GM19324 (cell line): Measurements from ENCODE around the gene ACOT13.
"Not testable (repeated sequence)": the region's sequence is repeated elsewhere in the genome, so short reads cannot be mapped to it uniquely, and the experiment has no call there.

Experiments
- ATAC-seq: cut with Tn5 transposase; IDR thresholded peaks from one replicate; pipeline ENCODE4 v1.9.1; 2021; ENCODE audit warnings: mild to moderate bottlenecking, moderate library complexity; ENCODE audit not compliant: unreplicated experiment, low FRiP score

Gene ACOT13

DNA sequence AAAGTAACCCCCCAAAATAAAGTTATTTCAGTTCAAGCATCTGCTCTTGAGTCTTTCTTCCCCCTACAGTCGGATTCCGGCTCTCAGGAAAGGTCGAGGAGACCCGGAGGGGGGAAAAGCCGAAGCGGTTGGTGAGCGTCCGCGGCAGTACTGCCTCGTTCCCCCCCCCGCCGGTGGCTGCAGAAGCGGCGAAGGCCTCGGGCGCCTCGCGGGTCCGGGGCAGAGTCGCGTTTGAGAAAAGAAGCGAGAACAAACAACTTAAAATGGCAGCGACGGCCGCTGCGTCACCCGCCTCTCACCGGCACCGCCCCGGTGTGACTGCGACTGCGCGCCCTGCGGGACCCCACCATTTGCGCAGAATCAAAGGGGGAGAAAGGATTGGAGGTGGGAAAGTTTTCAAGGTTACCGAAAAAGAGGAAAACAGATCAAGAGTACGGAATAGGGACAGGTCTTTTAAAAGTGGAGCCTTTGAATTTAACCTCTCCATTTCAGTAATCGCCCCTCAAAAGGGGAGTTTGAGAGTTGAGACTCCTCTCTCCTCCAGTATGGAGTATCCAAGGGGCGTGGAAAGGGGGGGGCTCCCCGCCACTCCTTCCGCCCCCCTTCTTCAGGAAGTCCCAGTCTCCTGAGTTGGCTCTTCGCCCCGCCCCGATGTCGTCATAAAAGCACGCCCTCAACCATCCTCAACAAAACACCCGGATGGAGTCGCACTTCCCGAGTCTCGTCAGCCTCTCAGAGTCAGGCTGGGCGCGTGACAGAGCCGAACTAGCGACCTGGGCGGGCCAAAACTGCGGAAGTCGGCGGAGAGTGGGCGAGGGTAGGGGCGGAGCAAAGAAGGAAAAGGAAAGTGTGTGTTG, 54.0 kb downstream of the ACOT13 start:
- ATAC-seq, result peak; percentile 91

DNA sequence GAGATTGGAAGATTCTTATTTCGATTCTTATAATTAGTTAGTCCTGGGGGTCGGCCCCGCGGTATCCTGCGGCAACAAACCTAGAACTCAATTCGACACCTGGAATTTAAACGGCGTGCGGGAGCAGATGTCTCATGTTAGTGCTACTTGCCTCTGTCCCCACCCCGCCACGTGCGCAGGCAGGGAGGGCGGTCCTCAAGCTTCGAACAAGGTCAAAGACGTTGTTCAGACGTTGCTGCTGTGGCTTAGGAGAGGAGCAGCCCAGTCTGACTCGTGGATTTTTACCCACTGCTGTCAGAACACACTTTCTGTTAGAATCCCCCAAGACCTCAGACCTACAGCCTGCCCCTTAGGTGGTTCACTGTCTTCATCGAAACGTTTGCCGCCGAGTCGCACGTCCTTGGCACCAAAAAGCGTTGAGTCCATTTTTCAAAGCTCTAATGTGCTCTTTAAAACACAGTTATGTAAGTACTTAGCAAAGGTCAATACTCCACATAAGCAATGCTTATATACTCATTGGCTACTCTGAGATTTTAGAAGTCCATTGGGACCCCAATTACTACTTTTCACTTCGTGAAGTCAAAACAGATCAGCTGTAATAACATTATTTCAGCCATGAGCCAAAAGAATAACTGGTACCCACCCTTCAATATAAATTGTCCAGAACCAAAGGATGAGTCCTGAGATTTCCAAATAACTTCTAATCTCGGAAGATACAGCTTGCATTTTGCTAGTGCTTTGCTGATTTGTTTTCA, 54.8 kb downstream of the ACOT13 start:
- peak; percentile 32 for ATAC-seq

GRCh38 chr6:24723270-24723669, 56.4 kb downstream of the ACOT13 start:
- no peak for ATAC-seq

GRCh38 chr6:24730653-24731052, 63.8 kb downstream of the ACOT13 start:
- not testable (repeated sequence) for ATAC-seq

DNA sequence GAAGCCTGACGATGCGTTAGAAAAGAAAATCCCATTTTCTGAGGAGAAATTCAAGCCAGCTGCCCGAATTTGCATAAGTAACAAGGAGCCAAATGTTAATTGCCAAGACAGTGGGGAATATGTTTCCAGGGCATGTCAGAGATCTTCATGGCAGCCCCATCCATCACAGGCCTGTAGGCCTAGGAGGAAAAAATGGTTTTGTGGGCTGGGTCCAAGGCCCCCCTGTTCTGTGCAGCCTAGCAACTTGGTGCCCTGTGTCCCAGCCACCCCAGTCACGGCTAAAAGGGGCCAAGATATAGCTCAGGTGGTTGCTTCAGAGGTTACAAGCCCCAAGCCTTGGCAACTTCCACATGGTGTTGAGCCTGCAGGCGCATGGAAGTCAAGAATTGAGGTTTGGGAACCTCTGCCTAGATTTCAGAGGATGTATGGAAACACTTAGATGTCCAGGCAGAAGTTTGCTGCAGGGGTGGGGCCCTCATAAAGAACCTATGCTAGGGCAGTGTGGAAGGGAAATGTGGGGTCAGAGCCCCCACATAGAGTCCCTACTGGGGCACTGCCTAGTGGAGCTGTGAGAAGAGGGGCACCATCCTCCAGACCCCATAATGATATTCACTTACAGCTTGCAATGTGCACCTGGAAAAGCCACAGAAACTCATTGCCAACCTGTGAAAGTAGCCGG, 64.7 kb downstream of the ACOT13 start:
- not testable (repeated sequence) for ATAC-seq

GRCh38 chr6:24734166-24734565, 67.3 kb downstream of the ACOT13 start:
- ATAC-seq, result no peak

- ATAC-seq, result not testable (repeated sequence)
These were observed 67.8 kb downstream of the ACOT13 start for GRCh38 chr6:24734710-24735109.

DNA sequence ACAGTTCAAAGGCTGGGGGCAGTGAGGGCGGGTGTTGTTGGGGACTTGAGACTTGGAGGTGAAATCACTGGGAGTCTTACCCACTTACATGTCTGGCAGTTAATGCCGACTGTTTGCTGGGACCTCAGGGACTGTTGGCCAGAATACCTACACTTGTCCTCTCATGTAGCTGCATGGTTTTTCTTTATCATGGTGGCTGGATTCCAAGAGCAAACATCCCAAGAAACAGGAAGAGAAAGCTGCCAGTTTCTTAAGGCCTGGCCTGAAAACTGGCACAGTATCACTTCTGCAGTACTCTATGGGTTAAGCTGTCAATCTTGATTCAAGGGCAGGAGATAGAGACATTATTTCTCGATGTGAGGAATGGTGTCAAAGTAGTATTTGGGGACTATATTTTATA, 71.9 kb downstream of the ACOT13 start:
- no peak for ATAC-seq

DNA sequence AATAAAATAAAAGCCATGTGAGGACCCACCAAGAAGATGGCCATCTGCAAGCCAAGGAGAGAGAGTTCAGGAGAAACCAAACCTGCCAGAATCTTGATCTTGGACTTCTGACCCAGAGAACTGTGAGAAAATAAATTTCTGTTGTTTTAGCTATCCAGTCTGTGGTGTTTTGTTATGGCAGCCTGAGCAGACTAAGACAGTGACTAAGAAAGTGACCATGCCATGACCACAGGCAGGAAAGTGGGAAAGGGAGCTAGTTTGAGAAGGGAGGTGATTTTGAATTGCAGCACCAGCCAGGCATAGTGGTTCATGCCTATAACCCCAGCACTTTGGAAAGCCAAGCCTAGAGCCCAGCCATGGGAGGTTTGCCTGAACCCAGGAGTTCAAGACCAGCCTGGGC, 74.0 kb downstream of the ACOT13 start:
- ATAC-seq, result no peak

DNA sequence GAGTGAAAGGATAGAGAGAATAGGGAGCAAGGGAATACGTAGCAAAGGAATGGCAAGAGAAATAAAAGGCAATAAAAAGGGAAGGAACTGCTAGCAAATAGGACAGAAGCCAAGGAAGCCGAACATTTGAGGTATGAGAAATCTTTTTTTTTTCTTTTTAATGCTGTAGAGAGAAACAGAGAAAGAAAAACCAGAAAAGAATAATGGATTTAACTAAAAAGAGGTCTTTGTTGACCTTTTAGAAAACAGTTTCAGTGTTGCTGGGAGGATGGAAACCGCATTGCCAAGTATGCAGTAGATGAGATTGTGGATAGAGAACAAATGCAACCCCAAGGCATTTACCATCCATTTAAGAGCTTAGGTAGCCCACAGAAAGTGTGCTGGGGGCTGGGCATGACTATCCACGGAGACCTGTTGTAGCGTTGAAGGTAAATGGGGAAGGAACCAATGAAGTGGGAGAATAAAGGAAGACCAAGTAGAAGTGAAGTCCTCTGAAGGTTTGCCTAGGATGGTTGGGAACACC, 75.4 kb downstream of the ACOT13 start:
- ATAC-seq, result no peak

DNA sequence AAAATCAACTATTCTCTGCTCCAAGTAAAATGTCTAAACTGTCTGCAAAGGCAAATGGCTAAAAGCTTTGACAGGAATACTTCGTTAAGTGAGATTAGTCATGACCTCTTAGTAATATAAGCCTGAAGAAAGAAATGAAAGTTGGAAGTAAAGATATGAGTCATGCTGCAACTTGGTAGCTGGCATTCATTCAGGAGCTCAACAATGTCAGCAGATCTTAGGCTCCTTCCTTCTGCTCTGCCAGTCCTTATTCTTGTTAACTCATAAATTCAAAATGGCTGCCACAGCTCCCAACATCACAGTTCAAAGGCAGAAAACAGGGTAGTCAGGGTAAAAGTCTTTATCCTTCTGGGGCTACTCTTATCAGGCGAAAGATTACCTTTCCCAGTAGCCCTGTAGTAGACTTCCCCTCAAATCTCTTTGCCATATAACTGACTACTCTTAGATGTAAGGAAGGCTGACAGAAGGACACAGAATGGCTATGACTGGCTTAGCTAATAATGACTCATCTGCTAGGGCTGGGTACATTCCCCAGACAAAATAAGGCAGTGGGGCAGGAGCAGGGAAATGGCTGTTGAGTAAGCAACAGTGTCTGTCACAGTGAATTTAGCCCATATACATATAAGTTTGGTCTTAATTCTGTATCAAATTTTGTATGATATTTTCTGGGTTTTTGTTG, 76.5 kb downstream of the ACOT13 start:
- ATAC-seq, result peak; percentile 62

DNA sequence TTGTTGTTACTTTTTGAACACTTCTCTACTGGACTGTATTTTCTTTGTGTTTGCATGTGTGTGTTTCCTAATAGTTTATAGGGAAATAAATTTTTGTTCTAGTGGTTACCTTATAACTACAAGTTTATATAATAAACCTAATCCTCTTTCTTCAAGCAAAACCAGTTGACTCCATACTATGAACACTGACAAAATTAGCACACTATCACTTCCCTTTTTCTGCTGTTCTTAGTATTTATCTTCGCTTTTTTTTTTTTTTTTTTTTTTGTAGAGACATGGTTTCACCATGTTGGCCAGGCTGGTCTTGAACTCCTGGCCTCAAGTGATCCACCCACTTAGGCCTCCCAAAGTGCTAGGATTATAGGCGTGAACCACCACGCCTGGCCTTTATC, 77.1 kb downstream of the ACOT13 start:
- peak; percentile 28 for ATAC-seq

- no peak for ATAC-seq
These were observed 78.0 kb downstream of the ACOT13 start for GRCh38 chr6:24744911-24745310.

DNA sequence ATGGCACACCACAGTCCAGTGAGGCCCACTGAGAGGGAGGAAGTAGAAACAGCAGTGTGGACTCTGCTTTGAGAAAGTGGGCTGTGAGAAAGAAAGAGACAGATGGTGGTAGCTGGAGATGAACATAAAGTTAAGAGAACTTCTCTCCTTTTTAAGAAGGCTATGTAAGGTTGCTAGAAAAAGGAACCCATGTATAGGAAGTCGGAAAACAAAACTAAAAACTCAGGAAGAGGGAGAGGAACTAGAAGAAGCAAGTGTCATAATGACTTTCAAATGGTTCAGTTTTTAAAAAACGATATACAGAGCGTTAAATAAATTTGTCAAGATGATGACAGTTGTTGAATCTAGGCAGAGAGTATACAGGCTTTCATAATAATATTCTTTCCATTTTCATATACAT, 82.4 kb downstream of the ACOT13 start:
- no peak for ATAC-seq

DNA sequence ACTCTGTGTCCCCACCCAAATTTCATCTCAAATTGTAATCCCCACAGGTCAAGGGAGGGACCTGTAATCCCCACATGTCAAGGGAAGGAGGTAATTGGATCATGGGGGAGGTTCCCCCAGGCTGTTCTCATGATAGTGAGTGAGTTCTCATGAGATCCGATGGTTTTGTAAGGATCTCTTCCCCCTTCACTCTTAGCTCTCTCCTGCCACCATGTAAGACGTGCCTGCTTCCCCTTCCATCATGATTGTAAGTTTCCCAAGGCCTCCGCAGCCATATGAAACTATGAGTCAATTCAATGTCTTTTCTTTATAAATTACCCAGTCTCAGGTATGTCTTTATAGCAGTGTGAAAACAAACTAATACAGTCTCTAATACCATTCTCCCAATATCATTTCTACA, 84.0 kb downstream of the ACOT13 start:
- ATAC-seq, result not testable (repeated sequence)

- no peak for ATAC-seq
These were observed 85.6 kb downstream of the ACOT13 start for GRCh38 chr6:24752503-24752902.

DNA sequence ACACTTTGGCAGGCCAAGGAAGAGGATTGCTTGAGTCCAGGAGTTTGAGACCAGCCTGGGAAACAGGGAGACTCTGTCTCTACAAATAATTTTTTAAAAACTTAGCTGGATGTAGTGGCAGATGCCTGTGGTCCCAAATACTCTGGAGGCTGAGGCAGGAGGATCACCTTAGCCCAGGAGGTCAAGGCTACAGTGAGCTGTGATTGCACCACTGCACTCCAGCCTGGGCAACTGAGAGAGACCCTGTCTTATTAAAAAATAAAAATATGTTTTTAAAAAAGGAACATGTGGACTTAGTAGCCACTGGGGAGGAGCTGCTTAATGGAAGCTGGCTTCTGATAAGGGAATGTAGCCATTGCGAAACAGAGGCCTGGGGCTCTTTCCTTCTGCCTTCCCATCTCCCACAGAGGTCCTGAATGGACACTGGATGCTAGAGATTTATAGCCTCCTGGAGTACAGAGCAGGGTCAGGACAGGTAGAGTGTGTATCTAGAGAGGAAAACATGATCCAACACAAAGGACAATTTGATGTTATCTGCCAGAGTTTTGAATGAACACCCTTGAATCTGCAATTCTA, 86.1 kb downstream of the ACOT13 start:
- no peak for ATAC-seq

- no peak for ATAC-seq
These were observed 86.7 kb downstream of the ACOT13 start for GRCh38 chr6:24753545-24753944.

DNA sequence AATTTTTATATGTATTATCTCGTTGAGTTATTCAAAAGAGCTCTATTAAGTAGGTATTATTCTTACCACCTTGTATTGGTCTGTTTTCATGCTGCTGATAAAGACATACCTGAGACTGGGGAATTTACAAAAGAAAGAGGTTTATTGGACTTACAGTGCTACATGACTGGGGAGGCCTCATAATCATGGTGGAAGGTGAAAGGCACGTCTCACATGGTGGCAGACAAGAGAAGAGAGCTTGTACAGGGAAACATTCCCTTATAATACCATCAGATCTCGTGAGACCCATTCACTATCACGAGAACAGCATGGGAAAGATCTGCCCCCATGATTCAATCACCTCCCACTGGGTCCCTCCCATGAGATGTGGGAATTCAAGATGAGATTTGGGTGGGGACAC, 87.5 kb downstream of the ACOT13 start:
- ATAC-seq, result not testable (repeated sequence)
